K562 (cell line): Measurements from ENCODE around the gene TRIM38. TPM values are rescaled to one million over a fixed set of nuclear protein-coding genes. Genes with fewer than 3 reads are reported as not detected.
A peak's percentile ranks its signal among the peaks of the same experiment; 100 is the strongest.

ENCODE experiments used
- AFF1 ChIP-seq, 2 experiments: fragments of 450-650 bp; IDR thresholded peaks; 2 replicates each; pipeline ENCODE4 v1.6.1; 2018; ENCODE audit warnings: mild to moderate bottlenecking in 2 of 2, low read depth in 1 of 2; ENCODE audit not compliant: partially characterized antibody in 2 of 2
- C11orf30 ChIP-seq: fragments of 450-650 bp; IDR thresholded peaks from 2 replicates; pipeline ENCODE4 v1.6.1; 2016; ENCODE audit warnings: low read depth, mild to moderate bottlenecking
- CCNT2 ChIP-seq: IDR thresholded peaks from 2 replicates; pipeline ENCODE4 v1.6.1; 2011; ENCODE audit warnings: borderline replicate concordance, low read depth, mild to moderate bottlenecking, moderate library complexity, mixed read lengths, low read length; ENCODE audit not compliant: insufficient read length; ENCODE audit errors: extremely low read depth
- CREB3 ChIP-seq: fragments of 450-650 bp; conservative IDR thresholded peaks from 2 replicates; pipeline ENCODE4 v1.6.1; 2016; ENCODE audit warnings: missing genetic modification characterization, low read depth, mild to moderate bottlenecking, missing compliant biosample characterization, moderate library complexity
- ETV1 ChIP-seq: fragments of 450-650 bp; conservative IDR thresholded peaks from 2 replicates; pipeline ENCODE4 v1.6.1; 2016; ENCODE audit warnings: missing genetic modification characterization, control low read depth, low read depth, missing compliant biosample characterization
- FOXJ2 ChIP-seq: fragments of 200-800 bp; sonication (Bioruptor generic); IDR thresholded peaks from 2 replicates; pipeline ENCODE4 v1.6.1; 2016; ENCODE audit warnings: missing genetic modification characterization, missing compliant biosample characterization
- HMG20B ChIP-seq: fragments of 250-450 bp; sonication (Bioruptor Pico); IDR thresholded peaks from 2 replicates; pipeline ENCODE4 v1.5.0; 2021; ENCODE audit warnings: mild to moderate bottlenecking
- NR4A1 ChIP-seq, 2 experiments: fragments of 250-450 bp in 1 of 2; fragments of 450-650 bp in 1 of 2; sonication (Bioruptor Pico) in 1 of 2; IDR thresholded peaks; 2 replicates each; pipeline versions ENCODE4 v1.4.0 to v1.6.1; 2016 to 2020; ENCODE audit warnings: mild to moderate bottlenecking in 2 of 2, missing compliant biosample characterization in 1 of 2, missing genetic modification characterization in 1 of 2, moderate library complexity in 1 of 2
- RNF2 ChIP-seq: sonication (generic); IDR thresholded peaks from 2 replicates; pipeline ENCODE4 v1.6.1; 2016
- SMARCA5 ChIP-seq: fragments of 450-650 bp; IDR thresholded peaks from 2 replicates; pipeline ENCODE4 v1.6.1; 2016
- STAG1 ChIP-seq: sonication (generic); formaldehyde crosslinking; IDR thresholded peaks from 2 replicates; pipeline ENCODE4 v1.5.0; 2020; ENCODE audit warnings: missing genetic modification reagents, borderline replicate concordance
- TGIF2 ChIP-seq: sonication (generic); formaldehyde crosslinking; IDR thresholded peaks from 2 replicates; pipeline ENCODE4 v1.8.1; 2022; ENCODE audit warnings: mild to moderate bottlenecking, missing genetic modification reagents, moderate library complexity
- ZNF282 ChIP-seq: sonication (generic); formaldehyde crosslinking; IDR thresholded peaks from 2 replicates; pipeline ENCODE4 v1.8.1; 2023; ENCODE audit warnings: missing genetic modification reagents
- ZNF584 ChIP-seq: fragments of 200-800 bp; sonication (Bioruptor generic); IDR thresholded peaks from 2 replicates; pipeline ENCODE4 v1.6.1; 2016; ENCODE audit warnings: low read depth, mild to moderate bottlenecking, missing genetic modification characterization, missing compliant biosample characterization
- ZNF696 ChIP-seq: fragments of 250-450 bp; sonication (Bioruptor Pico); conservative IDR thresholded peaks from 2 replicates; pipeline ENCODE4 v1.4.0; 2020; ENCODE audit warnings: mild to moderate bottlenecking, moderate library complexity
- ZNF780A ChIP-seq: fragments of 250-450 bp; sonication (Bioruptor Pico); IDR thresholded peaks from 2 replicates; pipeline ENCODE4 v1.5.0; 2021; ENCODE audit warnings: mild to moderate bottlenecking
- polyA plus RNA-seq, 8 experiments: library from polyadenylated mRNA; depleted of rRNA in 4 of 8; stranded (reverse) in 5 of 8; unstranded in 3 of 8; fragments of >200 nt; fragmentation: Nextera tagmentation in 2 of 8; fragmentation: Illumina TruSeq in 1 of 8; extraction: Ambion mirVana in 2 of 8; extraction: Trizol in 1 of 8; gene quantifications; 2 replicates each; pipeline versions ENCODE4 v1.2.1 to v1.2.3, GENCODE V29; 2011 to 2014; ENCODE audit warnings: inconsistent platforms in 1 of 8, missing spikeins in 1 of 8
- total RNA-seq, 7 experiments: library from RNA; depleted of rRNA in 6 of 7; stranded (reverse); fragments of >200 nt in 6 of 7; fragmentation: Illumina TruSeq in 2 of 7; extraction: Trizol in 2 of 7; gene quantifications; 2 replicates each; pipeline versions ENCODE4 v1.2.1 to v1.2.3, GENCODE V29; 2011 to 2021; ENCODE audit warnings: low replicate concordance in 1 of 7
- TF ChIP-seq, protein P1 (sequence below): fragments of 250-450 bp; sonication (Bioruptor Pico); IDR thresholded peaks from 2 replicates; pipeline ENCODE4 v1.4.0; 2020

Gene TRIM38
- total and polyA plus RNA-seq, 9 of the 15 experiments (the other 6 are each of a cell fraction or from before 2014, with no cell fraction given) = 1.7 to 6.7 (median 6.3) TPM

DNA sequence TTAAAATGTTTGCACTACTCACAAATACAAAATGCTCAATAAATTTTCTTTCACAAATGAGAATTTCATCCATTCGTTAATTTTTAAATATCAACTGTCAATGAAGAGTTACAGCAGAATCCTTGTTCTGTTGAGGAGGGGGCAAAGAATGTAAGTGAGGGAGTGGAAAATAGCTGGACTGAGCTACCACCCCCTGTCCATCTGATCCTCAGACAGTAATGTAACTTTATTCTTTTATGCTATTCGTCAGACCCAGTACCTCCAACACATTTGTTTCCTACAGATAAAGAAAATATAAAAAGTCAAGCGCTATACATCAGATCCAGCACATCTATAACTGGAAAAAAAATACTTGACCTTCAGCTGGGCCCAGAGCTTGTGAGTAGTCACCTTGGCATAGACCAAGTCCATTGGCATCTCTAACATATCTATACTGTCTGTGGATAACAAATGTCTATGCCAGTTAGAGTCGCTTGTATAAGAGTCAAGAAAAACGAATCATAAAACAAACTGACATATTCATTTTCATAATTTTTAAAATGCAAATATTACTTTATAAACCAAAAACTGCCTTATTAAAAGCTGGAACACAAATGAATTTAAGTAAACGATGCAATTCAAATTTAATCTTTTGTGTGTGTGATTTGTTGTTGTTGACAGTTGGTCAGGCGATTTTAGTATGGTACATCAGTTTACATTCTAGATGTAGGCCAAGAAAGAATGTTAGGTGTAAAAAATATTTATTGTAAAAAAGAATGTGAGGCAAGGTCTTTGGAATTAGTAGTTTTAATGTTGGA lies 67.5 kb downstream of the TRIM38 start (continued):
- TF ChIP-seq AFF1 (IDR thresholded peaks at IDR 0.05; ENCODE audit: low read depth in 1 of 2, partially characterized antibody in 2 of 2) (peak; percentile 51 to 52), ZNF584 (CRISPR knock-in tag) (no peak), CCNT2 (no peak), ZNF780A (no peak), ZNF696 (no peak), NR4A1 (CRISPR knock-in tag; IDR thresholded peaks at IDR 0.05) (no peak), NR4A1 (tag; IDR thresholded peaks at IDR 0.05) (no peak), CREB3 (tag) (no peak), FOXJ2 (tag) (no peak), ETV1 (tag) (no peak), ZNF282 (CRISPR knock-in tag) (no peak), STAG1 (CRISPR knock-in tag) (no peak), TGIF2 (CRISPR knock-in tag) (no peak), RNF2 (no peak), SMARCA5 (no peak), HMG20B (CRISPR knock-in tag) (no peak), C11orf30 (no peak)
- TF ChIP-seq, protein P1, sequence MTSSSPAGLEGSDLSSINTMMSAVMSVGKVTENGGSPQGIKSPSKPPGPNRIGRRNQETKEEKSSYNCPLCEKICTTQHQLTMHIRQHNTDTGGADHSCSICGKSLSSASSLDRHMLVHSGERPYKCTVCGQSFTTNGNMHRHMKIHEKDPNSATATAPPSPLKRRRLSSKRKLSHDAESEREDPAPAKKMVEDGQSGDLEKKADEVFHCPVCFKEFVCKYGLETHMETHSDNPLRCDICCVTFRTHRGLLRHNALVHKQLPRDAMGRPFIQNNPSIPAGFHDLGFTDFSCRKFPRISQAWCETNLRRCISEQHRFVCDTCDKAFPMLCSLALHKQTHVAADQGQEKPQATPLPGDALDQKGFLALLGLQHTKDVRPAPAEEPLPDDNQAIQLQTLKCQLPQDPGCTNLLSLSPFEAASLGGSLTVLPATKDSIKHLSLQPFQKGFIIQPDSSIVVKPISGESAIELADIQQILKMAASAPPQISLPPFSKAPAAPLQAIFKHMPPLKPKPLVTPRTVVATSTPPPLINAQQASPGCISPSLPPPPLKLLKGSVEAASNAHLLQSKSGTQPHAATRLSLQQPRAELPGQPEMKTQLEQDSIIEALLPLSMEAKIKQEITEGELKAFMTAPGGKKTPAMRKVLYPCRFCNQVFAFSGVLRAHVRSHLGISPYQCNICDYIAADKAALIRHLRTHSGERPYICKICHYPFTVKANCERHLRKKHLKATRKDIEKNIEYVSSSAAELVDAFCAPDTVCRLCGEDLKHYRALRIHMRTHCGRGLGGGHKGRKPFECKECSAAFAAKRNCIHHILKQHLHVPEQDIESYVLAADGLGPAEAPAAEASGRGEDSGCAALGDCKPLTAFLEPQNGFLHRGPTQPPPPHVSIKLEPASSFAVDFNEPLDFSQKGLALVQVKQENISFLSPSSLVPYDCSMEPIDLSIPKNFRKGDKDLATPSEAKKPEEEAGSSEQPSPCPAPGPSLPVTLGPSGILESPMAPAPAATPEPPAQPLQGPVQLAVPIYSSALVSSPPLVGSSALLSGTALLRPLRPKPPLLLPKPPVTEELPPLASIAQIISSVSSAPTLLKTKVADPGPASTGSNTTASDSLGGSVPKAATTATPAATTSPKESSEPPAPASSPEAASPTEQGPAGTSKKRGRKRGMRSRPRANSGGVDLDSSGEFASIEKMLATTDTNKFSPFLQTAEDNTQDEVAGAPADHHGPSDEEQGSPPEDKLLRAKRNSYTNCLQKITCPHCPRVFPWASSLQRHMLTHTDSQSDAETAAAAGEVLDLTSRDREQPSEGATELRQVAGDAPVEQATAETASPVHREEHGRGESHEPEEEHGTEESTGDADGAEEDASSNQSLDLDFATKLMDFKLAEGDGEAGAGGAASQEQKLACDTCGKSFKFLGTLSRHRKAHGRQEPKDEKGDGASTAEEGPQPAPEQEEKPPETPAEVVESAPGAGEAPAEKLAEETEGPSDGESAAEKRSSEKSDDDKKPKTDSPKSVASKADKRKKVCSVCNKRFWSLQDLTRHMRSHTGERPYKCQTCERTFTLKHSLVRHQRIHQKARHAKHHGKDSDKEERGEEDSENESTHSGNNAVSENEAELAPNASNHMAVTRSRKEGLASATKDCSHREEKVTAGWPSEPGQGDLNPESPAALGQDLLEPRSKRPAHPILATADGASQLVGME (CRISPR knock-in tag) = no peak
